Measurements from ENCODE around the gene ABI3BP.

- TF ChIP-seq CTCF (IDR thresholded peaks at IDR 0.05), result no peak
- no peak for TF ChIP-seq POLR2A (IDR thresholded peaks at IDR 0.05)
Measured at GRCh38 chr3:100912571-100912970, 80.7 kb downstream of the ABI3BP start.

All from Peyer's patch (tissue), 4 donors.